Measurements from ENCODE around the gene SUN2. TPM values are rescaled to one million over a fixed set of nuclear protein-coding genes. Genes with fewer than 3 reads are reported as not detected.

Gene SUN2
- total and polyA plus RNA-seq, 2 of the 8 experiments (the other 6 are each of a cell fraction or from before 2014, with no cell fraction given): 5.1 to 10.5 TPM

DNA sequence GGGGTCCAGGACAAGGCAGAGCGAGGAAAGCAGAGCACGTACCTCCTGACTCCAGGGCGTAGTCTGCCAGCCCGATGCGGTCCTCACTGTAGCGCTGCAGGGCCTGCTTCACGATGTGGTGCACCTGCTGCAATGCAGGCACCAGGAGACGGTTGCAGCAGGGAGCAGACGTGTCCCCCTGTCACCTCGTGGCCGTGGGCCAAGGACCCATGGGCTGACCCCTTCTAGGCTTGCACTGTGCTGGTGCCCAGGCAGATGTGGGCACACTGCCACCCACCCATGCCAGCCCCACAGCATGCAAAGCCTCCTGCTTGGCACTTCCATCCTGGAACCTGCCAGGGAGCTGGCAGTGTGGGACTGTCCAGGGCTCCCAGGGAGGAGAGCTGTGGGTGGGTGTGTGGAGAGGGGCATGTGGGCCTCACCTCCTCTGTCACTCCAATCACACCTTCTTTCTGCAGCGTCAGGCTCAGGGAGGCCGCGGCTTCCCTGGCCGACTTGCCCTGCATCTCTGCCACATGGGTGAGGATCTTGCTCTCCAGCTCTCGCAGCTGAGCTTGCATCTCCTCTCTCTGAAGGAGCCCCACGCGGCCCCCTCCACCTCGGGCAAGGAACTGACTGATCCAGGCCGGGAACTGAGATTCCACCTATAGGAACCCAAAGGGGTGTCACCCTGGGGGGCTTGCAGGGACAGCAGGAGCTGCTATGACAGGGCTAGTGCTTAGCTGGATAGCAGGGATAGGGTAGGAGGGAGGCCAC, 16.3 kb downstream of the SUN2 start:
- Histone ChIP-seq H3K18ac (ENCODE audit: extremely low read depth, low read length) (no peak overlapping the region), H3K23me2 (ENCODE audit: low read depth, low read length) (no peaks in the 10 kb centered on the region), H3K14ac (ENCODE audit: insufficient read length) (no peak overlapping the region), H2BK5ac (ENCODE audit: low read depth, low read length) (no peak overlapping the region), H3K27me3 (replicated peaks in 1 of 4; ENCODE audit: control insufficient read depth in 3 of 4, extremely low read depth in 1 of 4, insufficient read depth in 3 of 4, low read length in 3 of 4) (no peaks in the 10 kb centered on the region), H3K4ac (replicated peaks; ENCODE audit: insufficient read length, low read depth, low read length) (no peak overlapping the region), H3K9ac (replicated peaks in 1 of 4; ENCODE audit: extremely low read depth in 1 of 4, low read depth in 3 of 4, low read length in 3 of 4) (no peak overlapping the region), H3K56ac (replicated peaks; ENCODE audit: insufficient read length, low read depth, low read length) (no peak overlapping the region), H3K27ac (ENCODE audit: low read depth, low read length) (no peak overlapping the region), H3K4me2 (ENCODE audit: insufficient read depth in 1 of 2, low read depth in 2 of 2, low read length in 2 of 2) (no peak overlapping the region), H3K79me2 (ENCODE audit: control insufficient read depth in 1 of 2, insufficient read depth in 2 of 2, low read length in 2 of 2) (no peaks in the 10 kb centered on the region), H3K4me1 (replicated peaks in 1 of 4; ENCODE audit: control insufficient read depth in 3 of 4, insufficient read depth in 4 of 4, low read length in 3 of 4) (no peaks in the 10 kb centered on the region), H2AFZ (ENCODE audit: low read length) (no peak overlapping the region), H3K9me3 (ENCODE audit: insufficient read depth in 2 of 2, low read depth in 1 of 2, low read length in 1 of 2) (no peaks in the 10 kb centered on the region), H4K5ac (ENCODE audit: insufficient read length, low read depth, low read length) (no peak overlapping the region), H4K91ac (replicated peaks; ENCODE audit: insufficient read length, low read length) (no peak overlapping the region), H4K8ac (ENCODE audit: extremely low read depth, insufficient read depth, low read length) (no peak overlapping the region; the same call in 1 of the 2 replicates), H3K4me3 (ENCODE audit: extremely low read depth in 1 of 4, insufficient read depth in 2 of 4, low read depth in 3 of 4, low read length in 4 of 4) (no peak overlapping the region), H3K36me3 (ENCODE audit: control insufficient read depth in 2 of 4, insufficient read depth in 4 of 4, low read length in 3 of 4) (peaks cover 1 to 12% (median 8%) of the 10 kb centered on the region in 4 experiments; a peak in 3 of 8 replicates), H3K79me1 (ENCODE audit: low read depth, low read length) (no peaks in the 10 kb centered on the region), H2BK15ac (ENCODE audit: low read length) (no peak overlapping the region), H2BK12ac (ENCODE audit: low read depth, low read length) (no peak overlapping the region), H2BK120ac (replicated peaks; ENCODE audit: low read depth, low read length) (no peak overlapping the region), H2AK5ac (ENCODE audit: low read depth, low read length) (no peak overlapping the region), H4K20me1 (replicated peaks in 1 of 2; ENCODE audit: control insufficient read depth in 1 of 2, insufficient read depth in 2 of 2, low read length in 2 of 2) (peaks cover 0 to 7% of the 10 kb centered on the region in 2 experiments), H3K23ac (ENCODE audit: insufficient read length) (no peak overlapping the region), H2BK20ac (ENCODE audit: low read length) (no peak overlapping the region)
- WGBS, 2 experiments (ENCODE audit: extremely low coverage in 1 of 2, insufficient coverage in 1 of 2, insufficient read length in 1 of 2, insufficient replicate concordance in 2 of 2, low coverage in 1 of 2, low lambda C conversion rate in 2 of 2, missing lambda C conversion rate in 1 of 2): 93% methylated on average over 20 of the region's 20 CpGs; no CpG with 5 or more reads in 1 of the 2 experiments
- no peak for DNase-seq (ENCODE audit: low read depth in 1 of 2, low spot score in 2 of 2)
- CTCF ChIA-PET (ENCODE audit: partially characterized antibody): interaction anchor here (0.8 to 11.1 kb wide), 4 partner anchors 9 to 130 kb away, joined by 3 to 116 read pairs (median 62); no protein-coding TSS in a partner anchor
- FAIRE-seq: no peak
- TF ChIP-seq BCL11A (IDR thresholded peaks at IDR 0.05; ENCODE audit: low read depth in 2 of 2, low read length in 2 of 2) (no peak), SIRT6 (IDR thresholded peaks at IDR 0.05; ENCODE audit: low read length) (no peak), JUN (IDR thresholded peaks at IDR 0.05; ENCODE audit: low read depth, low read length) (no peak), TBP (IDR thresholded peaks at IDR 0.05; ENCODE audit: low read depth, low read length) (no peak), CTBP2 (IDR thresholded peaks at IDR 0.05; ENCODE audit: borderline replicate concordance, insufficient read depth, insufficient read length, low read length) (no peak), MAFK (IDR thresholded peaks at IDR 0.05; ENCODE audit: low read depth, low read length) (no peak), SP4 (IDR thresholded peaks at IDR 0.05; ENCODE audit: low read length) (no peak), ASH2L (IDR thresholded peaks at IDR 0.05; ENCODE audit: low read length) (no peak), SP2 (IDR thresholded peaks at IDR 0.05; ENCODE audit: low read length) (no peak)
- POLR2A ChIA-PET (ENCODE audit: partially characterized antibody): interaction anchor here (1.1 to 13.2 kb wide), 5 partner anchors 10 to 49 kb away, joined by 3 to 112 read pairs (median 7); no protein-coding TSS in a partner anchor
